Head of caudate nucleus (tissue), 42 donors: ENCODE data around the gene ZNF594.
"Not testable (repeated sequence)": the region's sequence is repeated elsewhere in the genome, so short reads cannot be mapped to it uniquely, and the experiment has no call there.

Source experiments
- DNase-seq, 42 donors: peaks; one replicate each; pipeline versions ENCODE4 v3.0.0 to v3.0.0-alpha.2; 2020 to 2021; ENCODE audit warnings: mixed read lengths in 7 of 42
- intact Hi-C: fragments of 100-400 bp; cut with DNase I; formaldehyde crosslinking; loops from one replicate; pipeline ENCODE4 v1.15.0; 2022

The ZNF594 gene

DNA sequence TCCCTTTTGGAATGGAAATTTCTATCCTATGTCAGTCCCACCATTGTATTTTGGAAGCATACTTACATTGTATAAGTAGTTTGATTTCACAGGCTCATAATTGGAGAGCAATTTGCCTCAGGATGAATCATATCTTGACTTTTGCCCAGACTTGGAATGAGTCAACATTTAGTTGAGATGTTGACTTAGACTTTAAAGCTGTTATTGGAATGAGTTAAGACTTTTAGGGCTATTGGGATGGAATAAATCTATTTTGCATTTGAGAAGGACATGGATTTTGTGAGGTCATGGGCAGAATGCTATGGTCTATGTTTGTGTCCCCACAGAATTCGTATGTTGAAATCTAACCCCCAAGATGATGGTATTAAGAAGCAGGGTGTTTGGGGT, 12.2 kb upstream of the ZNF594 start:
- no peak for DNase-seq
- intact Hi-C loops: no loop called here

GRCh38 chr17:5203178-5203907, 11.7 kb upstream of the ZNF594 start:
- no peak for DNase-seq
- intact Hi-C loops: no loop called here

GRCh38 chr17:5201011-5201410, 9.3 kb upstream of the ZNF594 start:
- DNase-seq: no peak
- intact Hi-C loops: no loop called here

DNA sequence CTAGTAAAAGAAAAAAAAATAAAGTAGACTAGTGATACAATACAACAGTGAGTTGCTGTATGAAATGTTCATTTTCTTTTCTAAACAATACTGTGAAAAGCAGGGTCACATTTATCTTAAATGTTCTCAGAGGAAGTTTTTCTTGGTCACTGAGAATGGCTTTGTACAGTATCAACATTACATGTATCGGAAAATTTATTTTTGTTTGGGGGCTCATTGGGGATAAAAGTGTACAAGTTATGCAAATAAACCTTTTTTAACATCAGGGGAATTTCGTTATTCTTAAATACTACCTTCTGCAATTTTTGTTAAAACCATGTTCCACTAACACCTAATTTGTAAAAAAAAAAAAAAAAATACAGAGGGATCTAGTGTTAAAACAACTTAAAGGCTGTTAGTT, 8.7 kb upstream of the ZNF594 start:
- intact Hi-C loops: no loop called here

GRCh38 chr17:5198472-5198871, 6.8 kb upstream of the ZNF594 start:
- intact Hi-C loops: loop anchor here (10.0 kb wide), 1 partner anchor 124 kb away; the partner anchor contains the start of gene ZFP3
- DNase-seq: no peak

More for the DNA sequence above, 8.7 kb upstream of the ZNF594 start:
- no peak for DNase-seq

DNA sequence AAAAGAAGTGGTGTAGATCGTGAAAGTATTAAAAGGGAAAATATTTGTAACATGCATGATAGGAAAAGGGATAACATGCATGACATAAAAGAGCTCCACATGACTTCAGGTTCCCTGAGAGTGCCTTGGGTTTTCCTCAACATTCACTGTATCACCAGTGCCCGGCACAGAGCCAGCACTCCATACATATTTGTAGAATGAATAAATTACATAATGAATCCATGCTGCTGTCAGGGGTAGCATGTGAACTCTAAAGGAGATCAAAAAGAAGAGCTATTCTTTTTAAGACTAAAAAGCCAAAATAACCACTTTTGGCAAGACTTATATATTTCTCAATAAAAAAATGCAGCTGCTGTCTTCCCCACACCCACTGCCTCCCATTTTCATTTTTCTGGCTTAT, 2.7 kb upstream of the ZNF594 start:
- no peak for DNase-seq
- intact Hi-C loops: loop anchor here (10.0 kb wide), 1 partner anchor 120 kb away; the partner anchor contains the start of gene ZFP3

DNA sequence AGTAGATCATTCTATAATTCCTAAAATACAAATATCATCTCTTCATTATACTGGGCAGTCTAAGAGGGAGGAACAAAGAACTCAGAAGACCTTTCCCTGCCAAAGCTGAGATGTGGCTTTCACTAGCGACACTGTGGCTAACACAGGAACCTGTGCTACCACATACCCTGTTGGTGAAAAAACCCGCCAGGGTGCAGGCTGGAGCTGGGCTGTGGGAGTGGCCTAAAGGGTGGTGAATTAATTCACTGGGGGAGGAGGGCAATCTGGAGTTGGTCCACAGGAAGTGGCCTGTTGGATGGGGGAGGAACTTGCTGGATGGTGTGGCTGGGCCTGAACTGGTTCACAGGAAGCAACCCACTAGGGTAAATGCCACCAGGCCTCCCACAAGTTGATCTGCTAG, 7.4 kb downstream of the ZNF594 start:
- no peak for DNase-seq
- intact Hi-C loops: no loop called here

DNA sequence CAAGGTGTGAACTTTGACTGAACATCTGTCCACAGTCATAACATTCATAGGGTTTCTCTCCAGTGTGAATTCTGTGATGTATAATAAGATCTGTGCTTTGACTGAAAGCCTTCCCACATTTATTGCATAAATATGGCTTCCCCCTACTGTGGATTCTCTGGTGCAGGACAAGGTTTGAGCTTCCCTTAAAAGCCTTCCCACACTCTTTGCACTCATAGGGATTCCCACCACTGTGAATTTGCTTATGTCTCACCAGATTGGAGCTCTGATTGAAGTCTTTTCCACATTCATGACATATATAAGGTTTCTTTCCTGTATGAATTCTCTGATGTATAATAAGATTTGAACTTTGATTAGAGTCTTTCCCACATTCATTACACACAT, 8.3 kb downstream of the ZNF594 start:
- DNase-seq: no peak
- intact Hi-C loops: no loop called here

- intact Hi-C loops: no loop called here
- DNase-seq: no peak
Observed at GRCh38 chr17:5182597-5183409, 8.9 kb downstream of the ZNF594 start.

- intact Hi-C loops: no loop called here
- DNase-seq: no peak
Observed at GRCh38 chr17:5181509-5182305, 10.0 kb downstream of the ZNF594 start.

DNA sequence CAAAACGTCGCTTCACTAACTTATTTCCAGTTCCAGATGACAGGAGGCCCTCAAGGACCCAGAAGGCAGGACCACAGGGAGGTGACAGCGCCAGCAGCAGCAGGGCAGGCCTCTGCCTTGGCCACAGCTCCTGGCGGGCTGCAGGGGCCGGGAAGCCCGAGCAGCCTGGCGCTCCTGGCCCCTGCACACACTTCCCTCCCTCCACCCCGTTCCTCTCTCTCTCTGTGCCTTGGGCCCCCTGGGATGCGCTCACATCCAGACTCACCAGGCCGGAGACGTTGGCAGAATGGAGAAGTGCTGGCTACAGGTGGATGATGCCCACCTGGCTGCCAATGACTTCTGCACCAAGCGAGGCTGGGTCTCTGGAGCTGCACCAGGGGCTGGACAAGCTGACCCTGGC, 12.7 kb downstream of the ZNF594 start:
- DNase-seq: no peak
- intact Hi-C loops: no loop called here

- intact Hi-C loops, DNase-seq: not testable (repeated sequence)
Observed at GRCh38 chr17:5175027-5175426, 16.6 kb downstream of the ZNF594 start.

- intact Hi-C loops, DNase-seq: not testable (repeated sequence)
Observed at GRCh38 chr17:5165791-5166564, 25.7 kb downstream of the ZNF594 start.

DNA sequence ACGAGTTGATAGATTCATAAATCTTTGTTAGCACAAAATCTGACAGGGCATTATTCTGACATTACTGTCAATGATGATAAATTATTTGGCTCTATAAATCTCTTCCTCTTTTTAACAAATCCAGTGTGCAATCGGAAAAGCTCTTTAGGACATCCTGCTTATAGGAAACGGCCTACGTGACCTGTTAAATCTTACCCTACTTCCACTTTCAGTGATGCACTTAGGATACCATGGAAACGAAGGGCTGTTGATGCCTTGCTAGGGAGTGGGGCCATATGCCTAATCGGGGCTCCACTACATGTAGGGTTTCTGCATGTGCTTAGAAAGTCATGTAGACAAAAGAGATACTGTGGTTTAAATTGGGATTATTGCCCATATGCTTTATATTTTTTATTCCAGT, 27.2 kb downstream of the ZNF594 start:
- DNase-seq: no peak
- intact Hi-C loops: no loop called here

- intact Hi-C loops, DNase-seq: not testable (repeated sequence)
Observed at GRCh38 chr17:5161793-5162192, 29.9 kb downstream of the ZNF594 start.

DNA sequence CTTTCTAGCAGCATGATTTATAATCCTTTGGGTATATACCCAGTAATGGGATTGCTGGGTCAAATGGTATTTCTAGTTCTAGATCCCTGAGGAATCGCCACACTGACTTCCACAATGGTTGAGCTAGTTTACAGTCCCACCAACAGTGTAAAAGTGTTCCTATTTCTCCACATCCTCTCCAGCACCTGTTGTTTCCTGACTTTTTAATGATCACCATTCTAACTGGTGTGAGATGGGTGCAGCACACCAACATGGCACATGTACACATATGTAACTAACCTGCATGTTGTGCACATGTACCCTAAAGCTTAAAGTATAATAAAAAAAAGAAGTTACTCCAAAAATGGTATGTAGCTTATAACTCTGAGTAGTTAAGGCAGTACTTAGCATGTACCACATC, 31.0 kb downstream of the ZNF594 start:
- DNase-seq, intact Hi-C loops: not testable (repeated sequence)

DNA sequence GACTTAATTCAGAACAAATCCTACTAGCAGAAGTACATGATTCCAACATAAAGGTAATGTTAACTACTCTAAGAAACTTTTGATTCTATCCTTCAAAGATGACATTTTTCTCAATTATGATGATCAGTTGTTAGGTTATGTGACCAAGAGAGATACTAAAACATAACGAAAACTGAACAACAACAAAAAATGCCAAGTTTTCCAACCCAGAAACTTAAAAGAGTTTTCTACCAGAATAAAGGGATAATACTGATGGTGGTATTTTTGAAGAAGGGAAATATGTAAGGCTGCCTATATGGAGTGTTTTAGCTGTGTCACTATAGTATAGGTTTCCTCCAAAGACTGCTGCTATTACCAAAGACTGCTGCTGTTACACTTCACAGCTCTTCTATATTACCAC, 45.5 kb downstream of the ZNF594 start:
- intact Hi-C loops, DNase-seq: not testable (repeated sequence)

- intact Hi-C loops, DNase-seq: not testable (repeated sequence)
Observed at GRCh38 chr17:5142877-5143276, 48.8 kb downstream of the ZNF594 start.

DNA sequence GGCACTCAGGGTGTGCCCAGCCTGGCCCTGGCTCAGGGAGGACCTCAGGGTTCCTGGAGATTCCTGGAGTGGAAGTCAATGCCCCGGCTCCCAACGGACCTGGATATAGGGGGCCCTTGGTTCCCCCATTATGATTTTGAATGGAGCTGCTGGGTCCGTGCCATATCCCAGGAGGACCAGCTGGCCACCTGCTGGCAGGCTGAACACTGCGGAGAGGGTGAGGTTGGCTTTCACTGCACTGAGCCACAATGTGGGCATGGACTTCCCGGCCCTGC, 52.3 kb downstream of the ZNF594 start:
- DNase-seq: no peak
- intact Hi-C loops: no loop called here
